ENCODE results near the gene ST8SIA1.

Gene ST8SIA1

DNA sequence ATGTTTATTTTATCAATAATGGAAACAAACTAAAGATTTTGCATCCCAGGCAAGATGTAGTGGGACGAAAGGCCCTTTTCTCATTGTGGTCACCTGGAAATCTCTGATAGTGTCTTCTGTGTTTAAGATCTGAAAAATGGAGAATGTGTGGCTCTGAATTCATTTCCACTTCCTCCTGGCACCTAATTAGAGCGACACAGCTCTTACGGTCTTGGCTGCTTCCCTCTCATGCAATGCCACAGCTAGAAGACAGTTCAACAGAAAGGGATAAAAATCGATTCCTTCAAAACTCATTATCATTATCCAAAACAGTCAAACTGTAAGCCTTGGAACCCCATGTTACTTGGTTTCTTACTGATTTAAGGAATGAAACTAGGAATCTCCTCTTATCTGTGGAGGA is 9.3 kb downstream of the ST8SIA1 start:
- DNase-seq = peak; percentile 46

DNA sequence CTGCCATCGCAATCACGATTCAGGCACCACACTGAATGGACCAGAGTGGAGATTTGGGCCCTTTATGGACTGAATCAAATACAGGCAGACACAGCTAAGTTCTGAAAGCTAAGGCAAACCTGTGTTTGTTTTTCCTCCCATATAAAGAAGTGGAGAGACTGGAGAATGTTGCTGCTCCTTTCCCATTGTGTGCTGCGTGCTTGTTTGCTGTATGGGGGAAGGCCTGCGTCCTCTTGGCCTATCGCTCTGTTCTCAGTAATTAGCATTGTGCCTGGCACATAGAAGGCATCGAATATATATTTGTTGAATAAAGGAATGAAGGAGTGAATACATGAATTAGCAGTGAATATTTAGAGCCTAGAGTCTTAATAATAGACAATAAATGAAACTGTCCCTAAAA is 12.4 kb downstream of the ST8SIA1 start:
- DNase-seq = no peak

DNA sequence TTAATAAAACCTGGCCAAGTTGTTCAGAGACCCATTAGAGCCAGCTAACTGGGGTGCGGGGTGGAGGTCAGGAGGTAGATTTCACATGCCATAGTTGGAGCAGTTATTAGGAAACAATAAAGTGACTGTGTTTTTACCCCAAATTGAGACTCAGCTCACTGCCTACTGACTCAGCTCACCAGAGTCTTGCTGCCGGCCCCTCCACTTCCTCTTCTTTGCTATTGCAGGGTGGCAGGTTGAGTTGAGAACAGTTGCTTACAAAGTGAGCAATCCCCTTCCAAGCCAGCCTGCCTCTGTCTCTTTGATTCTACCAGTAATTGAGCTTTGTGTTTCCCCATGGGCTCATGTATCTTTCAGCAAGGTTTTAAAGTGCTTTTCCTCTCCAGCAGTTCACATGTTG is 12.9 kb downstream of the ST8SIA1 start:
- peak; percentile 84 for DNase-seq

- peak; percentile 11 for DNase-seq
Measured at GRCh38 chr12:22321018-22321605, 13.4 kb downstream of the ST8SIA1 start.

DNA sequence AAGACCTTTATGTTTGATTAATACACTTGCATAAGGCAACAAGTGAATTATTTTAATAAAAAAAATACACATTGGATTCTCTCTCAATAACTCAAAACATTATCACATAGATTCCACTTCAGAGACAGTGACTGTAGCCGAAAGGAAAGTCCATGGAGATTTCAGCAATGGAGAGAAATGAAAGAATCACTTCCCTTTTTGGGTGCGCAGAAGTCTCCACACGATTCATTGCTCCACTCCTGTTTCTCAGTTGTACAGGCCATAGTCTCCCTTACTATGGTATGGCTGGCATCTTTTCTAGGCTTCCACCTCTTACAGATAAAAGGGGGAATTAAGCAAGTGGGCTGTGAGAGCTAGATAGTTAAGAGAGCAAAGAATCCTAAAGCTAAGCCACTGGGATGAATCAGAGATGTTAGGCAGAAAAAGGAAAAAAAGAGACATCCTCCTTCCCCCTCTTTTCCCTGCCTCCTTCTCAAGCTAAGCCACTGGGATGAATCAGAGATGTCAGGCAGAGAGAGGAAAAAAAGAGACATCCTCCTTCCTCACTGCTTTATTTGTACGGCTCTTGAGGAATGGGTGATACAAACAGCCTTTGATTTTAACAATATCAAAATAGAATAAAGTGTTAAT is 16.3 kb downstream of the ST8SIA1 start:
- no peak for DNase-seq

DNA sequence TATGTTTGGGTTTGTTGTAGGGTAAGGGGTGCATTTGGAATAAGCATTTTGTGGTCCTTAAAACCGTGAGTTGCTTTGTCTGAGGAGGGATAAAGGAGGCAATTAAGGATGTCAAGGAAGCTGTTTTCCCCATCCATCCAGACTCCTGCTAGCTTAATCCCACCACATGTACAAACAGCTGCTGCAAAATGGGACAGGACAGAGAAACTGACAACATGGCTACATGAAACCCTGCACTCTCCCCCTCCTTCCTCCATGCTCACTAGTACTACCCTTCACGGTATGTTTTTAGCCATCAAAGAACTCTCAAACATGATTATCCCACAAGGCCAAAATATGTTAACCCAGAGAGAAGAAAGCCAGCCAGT is 20.6 kb downstream of the ST8SIA1 start:
- no peak for DNase-seq

DNA sequence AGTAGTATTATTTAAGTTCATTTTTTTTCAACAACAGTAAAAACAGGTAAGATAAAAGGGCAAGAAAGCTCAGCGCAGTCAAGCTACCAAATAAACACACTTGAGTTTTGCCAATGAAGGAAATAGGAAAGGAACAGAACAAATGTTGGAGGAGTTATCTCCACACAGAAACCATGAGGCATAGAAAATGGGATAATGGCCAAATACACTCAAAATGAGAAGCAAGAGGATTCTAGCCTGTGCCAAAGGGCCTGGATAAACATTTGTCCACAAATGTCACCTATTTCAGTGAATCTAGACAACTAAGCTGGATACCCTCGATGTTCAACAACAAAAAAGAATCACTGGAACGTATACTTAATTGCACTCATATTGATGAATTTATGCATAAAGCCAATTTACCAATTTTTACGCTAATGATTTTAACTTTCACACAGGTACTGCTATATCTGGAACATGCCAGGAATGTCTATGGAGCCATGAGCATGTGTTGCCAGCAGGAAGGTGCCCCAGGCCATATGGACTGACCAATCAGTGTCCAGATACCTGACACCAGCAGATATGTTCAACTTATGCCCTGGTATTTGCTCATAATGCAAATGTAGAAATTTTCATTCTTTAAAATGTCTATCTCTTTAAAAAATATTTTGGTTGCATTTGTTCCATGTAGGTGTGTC is 21.1 kb downstream of the ST8SIA1 start:
- DNase-seq = no peak

GRCh38 chr12:22312336-22312735 is 22.2 kb downstream of the ST8SIA1 start:
- no peak for DNase-seq

- no peak for DNase-seq
Measured at GRCh38 chr12:22310709-22311108, 23.8 kb downstream of the ST8SIA1 start.

DNA sequence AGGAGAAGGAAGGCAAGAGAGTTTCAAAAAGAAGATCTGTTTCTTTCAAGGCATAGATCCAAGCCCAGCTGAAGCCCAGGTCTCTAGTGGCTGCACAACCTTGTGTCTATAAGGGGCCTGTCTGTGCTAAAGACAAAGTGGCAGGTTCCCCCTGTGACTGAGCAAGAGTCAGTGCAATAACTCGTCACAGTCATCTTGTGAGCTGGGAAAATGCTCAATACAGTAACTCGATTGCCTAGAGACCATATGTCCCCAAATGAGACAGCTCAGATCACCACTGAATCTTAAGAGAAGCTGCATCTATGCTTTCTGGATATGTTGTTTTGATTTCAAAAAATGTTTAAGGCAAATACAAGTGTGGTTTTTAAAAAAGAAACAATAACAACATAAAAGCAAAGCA is 24.2 kb downstream of the ST8SIA1 start:
- DNase-seq = no peak

DNA sequence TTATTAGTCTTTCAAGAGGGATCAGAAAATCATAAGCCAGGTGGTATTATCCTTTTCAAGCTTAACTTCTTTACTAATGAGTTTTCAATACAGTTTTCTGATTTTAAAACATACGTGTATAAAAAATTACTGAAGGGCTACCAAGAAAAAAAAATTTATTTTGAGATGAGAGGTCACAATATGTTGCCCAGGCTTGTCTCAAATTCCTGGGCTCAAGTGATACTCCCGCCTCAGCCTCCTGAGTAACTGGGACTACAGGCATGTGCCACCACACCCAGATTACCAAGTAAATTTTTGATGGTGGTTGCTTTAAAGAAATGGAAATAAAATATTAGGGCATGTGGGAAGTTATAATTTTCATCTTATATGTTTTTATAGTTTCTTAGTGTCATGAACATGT is 26.7 kb downstream of the ST8SIA1 start:
- no peak for DNase-seq

DNA sequence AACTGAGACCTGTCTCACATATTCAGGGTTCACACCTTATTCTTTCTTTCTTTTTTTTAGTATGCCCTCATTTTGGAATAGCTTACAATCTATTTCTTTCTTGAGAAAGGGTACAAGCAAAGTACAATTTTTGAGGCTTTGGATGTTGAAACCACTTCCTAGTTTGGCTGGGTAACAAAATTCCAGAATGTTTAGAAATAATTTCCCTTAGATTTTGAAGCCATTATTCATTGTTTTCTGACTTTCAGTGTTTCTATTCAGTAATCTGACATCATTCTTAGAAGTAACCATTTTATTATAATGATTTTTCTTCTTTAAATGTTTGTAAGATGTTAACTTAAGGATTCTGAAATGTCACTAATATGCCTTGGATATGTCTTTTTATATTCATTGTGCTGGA is 28.2 kb downstream of the ST8SIA1 start:
- no peak for DNase-seq

DNA sequence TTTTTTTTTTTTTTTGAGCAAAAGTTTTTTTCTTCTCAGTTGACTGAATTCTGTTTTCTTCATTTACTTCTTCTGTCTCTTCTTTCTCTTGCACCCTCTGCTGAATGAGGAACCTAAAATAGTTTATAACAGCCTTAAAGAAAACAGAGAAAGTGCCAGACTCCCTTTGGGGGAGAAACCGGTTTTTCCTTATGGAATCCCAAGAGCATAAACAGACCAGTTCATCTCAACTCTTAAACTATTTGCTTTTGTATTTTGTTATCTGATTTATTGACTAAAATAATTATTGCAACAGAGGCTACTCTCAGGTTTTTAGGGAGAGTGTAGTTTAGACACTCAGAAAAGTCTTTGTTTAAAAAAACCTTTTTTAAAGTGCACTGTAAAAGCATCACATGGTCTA is 30.2 kb downstream of the ST8SIA1 start:
- no peak for DNase-seq

DNA sequence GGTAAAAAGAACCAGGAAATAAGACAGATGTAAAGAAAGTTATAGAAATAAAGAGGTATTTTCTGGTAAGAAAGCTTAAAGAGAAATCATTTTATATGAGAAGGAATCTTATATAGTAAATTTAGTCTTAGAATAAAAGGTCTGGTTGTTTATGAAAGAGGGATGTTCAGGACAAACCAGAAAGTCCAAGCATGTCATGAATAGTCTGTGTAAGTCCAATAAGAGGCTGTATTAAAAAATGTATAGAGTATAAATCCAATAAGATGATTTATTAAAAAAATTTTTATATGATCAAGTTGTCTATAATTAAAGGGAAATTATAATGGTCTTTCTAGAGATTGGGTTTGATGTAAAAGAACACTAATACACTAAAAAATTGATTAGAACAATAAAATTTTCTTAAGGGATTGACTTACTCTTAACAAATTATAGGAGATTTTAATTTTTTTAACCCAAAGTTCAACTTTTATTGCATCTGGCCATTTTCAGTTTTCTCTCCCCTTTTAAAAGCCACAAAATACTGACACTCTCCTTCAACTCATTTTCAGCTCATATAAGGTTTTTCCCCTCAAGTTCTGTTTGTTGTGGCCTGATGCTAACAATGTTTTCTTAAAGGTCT is 35.1 kb downstream of the ST8SIA1 start:
- DNase-seq = peak; percentile 43

DNA sequence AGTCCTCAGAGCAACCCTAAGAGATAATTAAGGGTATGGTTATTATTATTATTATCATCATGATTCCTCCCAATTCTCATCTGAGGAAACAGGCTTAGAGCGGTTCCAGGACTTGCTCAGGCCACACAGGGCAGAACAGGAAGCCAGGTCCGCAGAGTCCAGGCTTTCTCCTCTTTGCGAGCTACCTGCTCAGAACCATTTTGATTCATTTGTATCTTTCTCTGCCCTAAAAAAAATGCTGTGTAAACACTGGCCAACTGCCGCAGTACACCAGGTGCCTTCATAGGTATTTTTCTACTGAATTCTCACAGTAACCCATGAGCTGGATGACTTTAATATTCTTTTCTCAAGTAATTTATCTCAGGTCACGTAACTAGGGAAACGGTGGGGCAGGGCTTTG is 45.3 kb downstream of the ST8SIA1 start:
- no peak for DNase-seq

DNA sequence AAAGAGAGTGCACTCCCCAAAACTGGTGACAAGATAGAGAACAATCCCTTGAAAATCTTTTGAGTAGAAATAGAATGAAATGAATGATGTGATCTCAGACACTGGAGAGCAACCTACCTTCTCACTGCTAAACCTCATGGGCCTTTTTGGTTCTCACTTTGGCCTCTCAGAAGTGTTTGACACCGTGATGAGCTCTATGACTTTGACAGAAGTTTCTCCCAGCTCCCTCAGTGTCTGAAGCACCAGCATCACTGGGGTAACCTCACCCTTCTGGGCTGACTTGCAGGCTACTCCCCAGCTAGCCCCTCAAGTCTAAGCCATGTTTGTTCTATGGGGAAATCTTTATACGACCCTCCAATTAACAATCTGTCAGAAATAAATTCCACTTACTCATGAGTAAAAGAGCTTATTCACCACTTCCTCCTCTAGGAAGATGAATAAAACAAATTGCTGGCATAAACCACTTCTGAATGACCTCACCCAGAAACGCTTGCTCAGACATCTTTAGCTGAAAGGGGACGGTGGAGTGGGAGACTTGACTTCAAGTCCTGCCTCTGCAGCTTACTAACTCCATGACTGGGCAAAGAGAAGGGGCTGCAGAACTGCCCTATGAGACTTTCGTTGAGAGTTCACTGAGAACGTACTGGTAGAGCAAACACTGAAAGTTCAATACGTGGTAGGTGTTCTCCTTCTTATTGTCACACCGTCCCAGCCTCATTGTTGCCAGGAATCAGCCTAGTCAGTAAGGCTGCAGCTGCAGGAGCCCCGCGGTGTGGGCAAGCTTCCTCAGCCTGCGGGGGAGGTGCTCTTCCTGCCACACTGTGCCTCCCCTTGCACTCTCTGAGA is 46.5 kb downstream of the ST8SIA1 start:
- peak; percentile 38 for DNase-seq

DNA sequence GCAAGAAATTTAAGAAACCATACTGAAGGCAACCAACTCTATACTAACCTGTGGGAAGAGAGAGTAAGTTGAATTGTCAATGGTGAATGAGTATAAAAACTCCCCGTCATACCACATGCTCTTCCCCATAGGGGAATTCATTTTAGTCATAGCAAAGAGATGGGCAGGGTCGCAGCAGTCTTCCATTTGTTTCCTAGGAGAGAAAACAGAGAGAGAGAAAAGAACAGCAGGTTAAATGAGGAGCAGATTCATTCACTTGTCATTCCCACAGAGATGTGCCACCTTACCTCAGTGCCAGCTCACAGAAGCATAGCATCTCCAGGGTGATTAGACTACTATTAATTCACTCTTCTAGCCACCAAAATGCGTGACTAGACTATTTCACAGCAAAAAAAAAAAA is 47.4 kb downstream of the ST8SIA1 start:
- no peak for DNase-seq

DNA sequence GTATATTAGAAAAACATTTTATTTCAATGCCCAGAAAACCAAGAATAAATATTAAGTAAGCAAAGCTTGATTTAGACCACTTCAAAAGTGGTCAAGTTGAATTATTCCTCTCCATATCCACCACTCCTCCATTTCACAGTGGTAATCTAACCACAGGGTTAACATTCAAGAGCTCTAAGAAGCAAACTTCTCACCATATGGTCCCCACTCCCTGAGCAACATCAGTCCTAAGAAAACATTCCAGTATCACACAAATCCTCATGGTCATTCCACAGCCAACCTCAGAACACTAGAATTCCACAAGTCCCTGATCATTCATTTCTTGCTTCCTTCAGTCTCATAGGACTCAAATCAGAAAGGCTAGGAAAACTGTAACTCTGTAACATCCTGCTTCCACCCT is 47.9 kb downstream of the ST8SIA1 start:
- no peak for DNase-seq

- DNase-seq = no peak
Measured at GRCh38 chr12:22285846-22286245, 48.7 kb downstream of the ST8SIA1 start.

DNA sequence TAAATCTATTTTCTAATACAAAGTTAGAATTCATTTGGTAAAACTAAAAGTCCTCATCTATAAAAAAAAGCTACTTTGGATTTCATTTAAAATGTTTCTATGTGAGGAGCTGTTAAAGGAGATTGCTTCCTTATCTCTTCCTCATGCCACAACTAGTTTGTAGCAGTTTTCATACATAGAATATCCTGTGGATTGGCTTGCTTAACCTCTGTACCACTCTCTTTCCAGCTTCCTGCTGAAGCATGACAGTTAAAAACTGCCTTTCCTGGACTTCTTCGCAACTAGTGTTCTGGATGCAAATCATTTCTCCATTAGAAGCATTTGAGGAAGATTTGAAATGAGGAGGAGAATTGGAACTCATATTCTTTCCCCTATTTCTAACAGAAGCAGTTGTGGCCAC is 49.6 kb downstream of the ST8SIA1 start:
- peak; percentile 32 for DNase-seq

- DNase-seq = peak; percentile 18
Measured at GRCh38 chr12:22283508-22283907, 51.0 kb downstream of the ST8SIA1 start.

DNA sequence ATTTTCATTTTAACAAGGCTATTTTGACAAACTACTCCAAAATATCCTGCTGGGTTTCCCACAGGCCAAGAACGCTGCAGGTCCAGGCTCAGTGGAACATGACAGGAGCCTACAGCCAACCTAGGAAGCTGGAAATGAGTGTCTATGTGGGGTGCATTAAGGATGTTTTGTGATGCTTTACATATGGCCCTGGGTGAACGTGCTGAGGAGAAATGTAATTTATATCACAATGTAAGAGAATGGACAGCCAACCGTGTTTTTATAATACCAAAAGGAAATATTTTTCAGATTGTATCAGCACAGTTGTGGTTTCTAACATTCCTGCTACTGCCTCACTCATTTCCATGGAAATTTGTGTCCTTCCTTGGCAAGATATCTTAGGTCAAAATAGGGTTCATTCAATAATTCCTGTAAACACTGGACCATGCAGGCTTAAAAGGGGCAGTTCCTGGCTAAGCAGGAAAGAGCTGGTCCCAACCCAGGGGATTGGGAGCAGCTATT is 51.5 kb downstream of the ST8SIA1 start:
- no peak for DNase-seq

DNA sequence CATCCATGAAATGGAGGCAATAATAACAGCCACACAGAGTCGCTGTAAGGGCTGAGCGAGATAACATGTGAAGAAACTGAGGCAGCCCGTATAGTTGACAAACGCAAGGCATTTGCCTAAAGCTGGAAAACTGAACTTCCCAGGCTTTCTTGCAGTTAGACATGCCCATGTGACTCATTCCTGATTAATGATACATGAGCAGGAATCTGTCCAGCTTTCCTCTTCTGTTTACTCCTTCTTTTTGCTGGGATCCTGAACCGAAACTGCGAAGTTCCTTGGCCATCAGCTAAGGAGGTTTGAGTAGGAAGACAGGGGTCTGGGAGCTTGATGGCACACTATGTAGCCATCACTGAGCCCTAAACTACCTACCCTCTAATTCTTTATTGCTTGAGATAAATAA is 52.2 kb downstream of the ST8SIA1 start:
- DNase-seq = no peak

Data from hematopoietic multipotent progenitor cell treated with erythropoietin and hydrocortisone succinate and interleukin-3 and kit ligand, for 4 days (in vitro differentiated cells).